ENCODE data around the gene SPATA13. TPM values are rescaled to one million over a fixed set of nuclear protein-coding genes. Genes with fewer than 3 reads are reported as not detected.

The SPATA13 gene
- total and polyA plus RNA-seq, 5 donors from 2014 or later: 80.9 to 115 (median 87.9) TPM

DNA sequence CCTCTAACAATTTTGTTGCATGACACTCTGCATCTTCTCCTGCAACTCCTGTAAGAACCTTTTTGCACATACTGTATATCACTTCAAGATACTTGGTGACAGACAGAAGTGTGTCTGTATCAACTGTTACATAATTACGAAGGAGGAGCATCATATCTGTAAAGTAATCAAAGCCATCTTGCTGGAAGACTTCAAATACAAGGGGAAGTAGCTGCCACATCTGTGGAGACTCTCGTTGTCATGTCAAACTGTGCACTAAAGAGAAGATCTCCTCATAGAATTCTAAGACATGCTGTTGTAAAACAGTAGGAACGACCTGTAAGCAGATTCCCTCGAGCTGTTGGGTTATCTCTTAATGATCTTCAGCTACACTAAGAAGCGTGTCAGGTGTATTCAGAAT is 38.0 kb upstream of the SPATA13 start:
- no peak for ATAC-seq (ENCODE audit: low read depth in 2 of 2)
- H3K36me3 Mint-ChIP-seq: no peaks in the 10 kb centered on the region

DNA sequence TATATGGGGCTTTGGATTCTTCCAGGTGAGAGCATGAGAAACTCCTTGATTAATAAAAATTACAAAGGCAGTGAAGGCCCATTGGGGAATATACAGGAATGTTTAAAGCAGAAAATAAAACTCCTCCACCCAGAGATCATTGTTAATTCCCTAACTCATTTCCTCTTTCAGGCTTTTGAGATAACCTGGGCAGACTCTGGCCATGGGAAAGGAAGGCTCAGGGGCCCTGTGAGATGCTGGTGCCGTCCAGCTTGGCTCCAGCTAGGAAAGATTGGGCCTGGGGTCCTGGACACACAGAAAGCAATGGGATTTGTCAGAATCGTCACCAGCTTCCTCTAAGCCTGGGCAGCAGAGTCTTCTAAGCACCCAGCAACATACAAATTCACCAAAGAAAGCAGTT is 36.8 kb upstream of the SPATA13 start:
- H3K27me3 ChIP-seq (ENCODE audit: control insufficient read depth, insufficient read depth, low read length): no peaks in the 10 kb centered on the region
- H3K4me1 ChIP-seq (ENCODE audit: control insufficient read depth, insufficient read depth, low read length, poor library complexity, severe bottlenecking): peaks cover 51% of the 10 kb centered on the region
- peaks cover 19 to 69% (median 38%) of the 10 kb centered on the region in 4 donors for H3K4me1 Mint-ChIP-seq
- no peak overlapping the region for H3K4me3 ChIP-seq (ENCODE audit: low read depth, low read length)
- no peaks in the 10 kb centered on the region for H3K36me3 Mint-ChIP-seq
- H3K27ac ChIP-seq (ENCODE audit: insufficient read depth, low read length, poor library complexity, severe bottlenecking): no peak overlapping the region
- H3K27ac Mint-ChIP-seq: peak overlapping the region in 1 of 3 donors; percentile 24
- no peaks in the 10 kb centered on the region for H3K36me3 ChIP-seq (ENCODE audit: control insufficient read depth, insufficient read depth, low read length)
- H3K9me3 ChIP-seq (ENCODE audit: control insufficient read depth in 2 of 2, low read length in 2 of 2): no peaks in the 10 kb centered on the region
- DNase-seq (no peak), ATAC-seq (ENCODE audit: low read depth in 2 of 2) (no peak)
- no peaks in the 10 kb centered on the region for H3K9me3 Mint-ChIP-seq
- no peak overlapping the region for H3K4me3 Mint-ChIP-seq
- peaks cover 4% of the 10 kb centered on the region for H3K27me3 Mint-ChIP-seq

More for the DNA sequence above, 38.0 kb upstream of the SPATA13 start:
- no peak overlapping the region for H3K4me3 ChIP-seq (ENCODE audit: low read depth, low read length)
- H3K27ac ChIP-seq (ENCODE audit: insufficient read depth, low read length, poor library complexity, severe bottlenecking): no peak overlapping the region
- peak overlapping the region in 2 of 4 donors; percentile 14 to 53 for H3K4me3 Mint-ChIP-seq
- no peak for DNase-seq
- no peaks in the 10 kb centered on the region for H3K9me3 ChIP-seq (ENCODE audit: control insufficient read depth in 2 of 2, low read length in 2 of 2)
- H3K27me3 ChIP-seq (ENCODE audit: control insufficient read depth, insufficient read depth, low read length): no peaks in the 10 kb centered on the region
- peaks cover 4% of the 10 kb centered on the region for H3K27me3 Mint-ChIP-seq
- no peaks in the 10 kb centered on the region for H3K36me3 ChIP-seq (ENCODE audit: control insufficient read depth, insufficient read depth, low read length)
- peak overlapping the region; percentile 3 to 87 (median 10) for H3K27ac Mint-ChIP-seq
- no peaks in the 10 kb centered on the region for H3K9me3 Mint-ChIP-seq
- H3K4me1 Mint-ChIP-seq: peaks cover 19 to 76% (median 40%) of the 10 kb centered on the region in 4 donors
- H3K4me1 ChIP-seq (ENCODE audit: control insufficient read depth, insufficient read depth, low read length, poor library complexity, severe bottlenecking): peaks cover 56% of the 10 kb centered on the region

DNA sequence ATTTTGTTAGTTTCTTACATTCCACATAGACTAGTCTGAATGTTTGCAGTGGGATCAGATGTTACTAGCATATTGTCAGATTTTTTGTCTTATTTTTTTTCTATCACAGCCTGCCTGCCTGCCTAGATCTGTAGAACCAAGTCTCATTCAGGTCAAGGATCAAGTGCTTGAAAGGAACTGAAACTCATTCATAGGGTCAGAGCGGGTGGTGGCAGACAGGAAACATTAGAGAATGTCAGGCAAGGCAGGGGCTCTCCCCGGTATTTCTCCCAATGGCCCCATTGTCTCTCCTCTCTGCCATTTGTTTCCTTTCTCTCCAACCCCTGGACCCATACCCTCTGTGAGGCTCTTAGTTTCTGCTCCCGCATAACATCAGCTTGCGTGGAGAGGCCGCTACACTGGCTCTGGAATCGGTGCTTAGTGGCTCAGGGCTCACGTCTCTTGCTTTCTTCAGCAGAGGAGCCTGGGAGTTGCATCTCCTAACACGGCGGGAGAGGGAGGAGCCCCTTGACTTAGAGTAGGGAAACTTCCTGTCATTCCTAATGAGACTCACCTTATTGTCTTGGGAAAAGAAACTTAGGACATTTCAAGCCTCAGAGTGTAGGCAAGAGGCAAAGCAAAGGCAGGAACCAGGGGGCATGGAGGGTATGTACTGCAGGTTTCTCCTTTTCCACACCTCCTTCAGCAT is 35.6 kb upstream of the SPATA13 start:
- H3K27ac ChIP-seq (ENCODE audit: insufficient read depth, low read length, poor library complexity, severe bottlenecking): no peak overlapping the region
- Mint-ChIP-seq H3K27me3 (peaks cover 4% of the 10 kb centered on the region), H3K27ac (peak overlapping the region in 2 of 3 donors; percentile 24 to 39), H3K36me3 (no peaks in the 10 kb centered on the region), H3K4me3 (peak overlapping the region in 1 of 4 donors; percentile 29), H3K4me1 (peaks cover 19 to 68% (median 40%) of the 10 kb centered on the region in 4 donors), H3K9me3 (no peaks in the 10 kb centered on the region)
- H3K4me3 ChIP-seq (ENCODE audit: low read depth, low read length): no peak overlapping the region
- peaks cover 47% of the 10 kb centered on the region for H3K4me1 ChIP-seq (ENCODE audit: control insufficient read depth, insufficient read depth, low read length, poor library complexity, severe bottlenecking)
- H3K27me3 ChIP-seq (ENCODE audit: control insufficient read depth, insufficient read depth, low read length): no peaks in the 10 kb centered on the region
- H3K9me3 ChIP-seq (ENCODE audit: control insufficient read depth in 2 of 2, low read length in 2 of 2): no peaks in the 10 kb centered on the region
- ATAC-seq (ENCODE audit: low read depth in 2 of 2): peak; percentile 28 to 35
- no peaks in the 10 kb centered on the region for H3K36me3 ChIP-seq (ENCODE audit: control insufficient read depth, insufficient read depth, low read length)
- DNase-seq: peak in 1 of 3 donors; percentile 32

DNA sequence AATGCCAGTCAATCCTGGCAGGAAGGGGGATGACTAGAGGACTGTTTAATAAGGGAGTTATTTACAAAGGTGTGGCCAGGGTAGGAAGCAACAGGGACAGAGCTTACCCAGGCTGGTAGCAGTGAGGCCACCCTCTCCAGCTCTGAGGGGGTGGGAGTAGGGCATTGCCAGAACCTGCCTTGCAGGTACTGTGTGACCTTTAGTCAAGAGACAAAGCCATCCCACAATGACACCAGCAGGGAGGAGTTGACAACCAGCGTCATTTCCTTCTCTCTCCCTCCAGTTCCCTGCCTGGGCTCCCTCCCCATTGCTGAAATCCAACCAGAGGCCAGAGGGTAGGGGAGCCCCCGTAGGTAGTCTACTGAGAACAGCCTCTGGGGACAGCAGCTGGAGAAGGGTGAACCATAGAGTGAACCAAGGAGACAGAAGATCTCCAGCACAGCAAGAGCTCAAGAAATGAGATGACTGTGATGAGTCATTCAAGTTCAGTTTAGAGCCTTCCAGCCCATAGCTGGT is 33.3 kb upstream of the SPATA13 start:
- DNase-seq (peak in 1 of 3 donors; percentile 34), ATAC-seq (ENCODE audit: low read depth in 2 of 2) (peak; percentile 20 to 29)
- H3K4me1 ChIP-seq (ENCODE audit: control insufficient read depth, insufficient read depth, low read length, poor library complexity, severe bottlenecking): peaks cover 41% of the 10 kb centered on the region
- peaks cover 12 to 57% (median 29%) of the 10 kb centered on the region in 4 donors for H3K4me1 Mint-ChIP-seq
- peaks cover 7 to 11% of the 10 kb centered on the region in 2 experiments for H3K9me3 ChIP-seq (ENCODE audit: control insufficient read depth in 2 of 2, low read length in 2 of 2)
- no peaks in the 10 kb centered on the region for H3K36me3 Mint-ChIP-seq
- H3K36me3 ChIP-seq (ENCODE audit: control insufficient read depth, insufficient read depth, low read length): no peaks in the 10 kb centered on the region
- H3K27me3 Mint-ChIP-seq: peaks cover 4% of the 10 kb centered on the region
- H3K27me3 ChIP-seq (ENCODE audit: control insufficient read depth, insufficient read depth, low read length): no peaks in the 10 kb centered on the region
- peak overlapping the region in 2 of 3 donors; percentile 19 to 49 for H3K27ac Mint-ChIP-seq
- peaks cover 0 to 13% (median 3%) of the 10 kb centered on the region in 7 donors for H3K9me3 Mint-ChIP-seq
- H3K4me3 ChIP-seq (ENCODE audit: low read depth, low read length): no peak overlapping the region
- no peak overlapping the region for H3K27ac ChIP-seq (ENCODE audit: insufficient read depth, low read length, poor library complexity, severe bottlenecking)
- H3K4me3 Mint-ChIP-seq: no peak overlapping the region

- H3K27ac ChIP-seq (ENCODE audit: insufficient read depth, low read length, poor library complexity, severe bottlenecking): no peak overlapping the region
- ATAC-seq (ENCODE audit: low read depth in 2 of 2): no peak
- Mint-ChIP-seq H3K4me1 (peaks cover 4 to 48% (median 20%) of the 10 kb centered on the region in 4 donors), H3K4me3 (no peak overlapping the region), H3K27me3 (peaks cover 4% of the 10 kb centered on the region), H3K27ac (no peak overlapping the region), H3K9me3 (peaks cover 0 to 13% (median 3%) of the 10 kb centered on the region in 7 donors), H3K36me3 (no peaks in the 10 kb centered on the region)
- DNase-seq: no peak
- H3K4me1 ChIP-seq (ENCODE audit: control insufficient read depth, insufficient read depth, low read length, poor library complexity, severe bottlenecking): peaks cover 38% of the 10 kb centered on the region
- peaks cover 7 to 11% of the 10 kb centered on the region in 2 experiments for H3K9me3 ChIP-seq (ENCODE audit: control insufficient read depth in 2 of 2, low read length in 2 of 2)
- no peaks in the 10 kb centered on the region for H3K36me3 ChIP-seq (ENCODE audit: control insufficient read depth, insufficient read depth, low read length)
- no peaks in the 10 kb centered on the region for H3K27me3 ChIP-seq (ENCODE audit: control insufficient read depth, insufficient read depth, low read length)
- H3K4me3 ChIP-seq (ENCODE audit: low read depth, low read length): no peak overlapping the region
Observed at GRCh38 chr13:24128112-24128511, 32.4 kb upstream of the SPATA13 start.

DNA sequence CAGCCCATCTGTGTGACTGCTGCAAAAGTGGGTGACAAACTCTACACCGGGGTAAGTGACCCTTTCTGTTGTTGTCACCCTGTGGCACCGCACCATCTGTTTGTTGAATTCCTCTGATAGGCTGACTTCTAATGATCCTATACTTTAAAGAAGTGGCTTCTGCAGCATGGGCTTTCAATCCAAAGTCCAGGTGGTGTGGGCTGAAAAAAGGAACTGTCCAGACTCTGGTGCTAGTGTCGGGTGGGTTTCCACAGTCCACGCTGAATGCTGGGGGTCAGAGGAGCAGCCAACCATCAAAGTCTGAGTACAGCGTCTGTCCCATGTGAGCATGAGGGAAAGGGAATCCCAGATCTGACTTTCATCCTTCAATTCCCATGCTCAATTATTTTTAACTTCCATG is 31.6 kb upstream of the SPATA13 start:
- no peak overlapping the region for H3K27ac Mint-ChIP-seq
- H3K27me3 Mint-ChIP-seq: peaks cover 4% of the 10 kb centered on the region
- no peak overlapping the region for H3K4me3 Mint-ChIP-seq
- no peaks in the 10 kb centered on the region for H3K36me3 ChIP-seq (ENCODE audit: control insufficient read depth, insufficient read depth, low read length)
- H3K4me1 ChIP-seq (ENCODE audit: control insufficient read depth, insufficient read depth, low read length, poor library complexity, severe bottlenecking): peaks cover 37% of the 10 kb centered on the region
- no peaks in the 10 kb centered on the region for H3K36me3 Mint-ChIP-seq
- no peak overlapping the region for H3K4me3 ChIP-seq (ENCODE audit: low read depth, low read length)
- H3K9me3 Mint-ChIP-seq: peaks cover 0 to 13% (median 3%) of the 10 kb centered on the region in 7 donors
- peaks cover 7 to 11% of the 10 kb centered on the region in 2 experiments for H3K9me3 ChIP-seq (ENCODE audit: control insufficient read depth in 2 of 2, low read length in 2 of 2)
- H3K4me1 Mint-ChIP-seq: peaks cover 4 to 39% (median 18%) of the 10 kb centered on the region in 4 donors
- ATAC-seq (ENCODE audit: low read depth in 2 of 2) (no peak), DNase-seq (no peak)
- no peaks in the 10 kb centered on the region for H3K27me3 ChIP-seq (ENCODE audit: control insufficient read depth, insufficient read depth, low read length)
- H3K27ac ChIP-seq (ENCODE audit: insufficient read depth, low read length, poor library complexity, severe bottlenecking): no peak overlapping the region

DNA sequence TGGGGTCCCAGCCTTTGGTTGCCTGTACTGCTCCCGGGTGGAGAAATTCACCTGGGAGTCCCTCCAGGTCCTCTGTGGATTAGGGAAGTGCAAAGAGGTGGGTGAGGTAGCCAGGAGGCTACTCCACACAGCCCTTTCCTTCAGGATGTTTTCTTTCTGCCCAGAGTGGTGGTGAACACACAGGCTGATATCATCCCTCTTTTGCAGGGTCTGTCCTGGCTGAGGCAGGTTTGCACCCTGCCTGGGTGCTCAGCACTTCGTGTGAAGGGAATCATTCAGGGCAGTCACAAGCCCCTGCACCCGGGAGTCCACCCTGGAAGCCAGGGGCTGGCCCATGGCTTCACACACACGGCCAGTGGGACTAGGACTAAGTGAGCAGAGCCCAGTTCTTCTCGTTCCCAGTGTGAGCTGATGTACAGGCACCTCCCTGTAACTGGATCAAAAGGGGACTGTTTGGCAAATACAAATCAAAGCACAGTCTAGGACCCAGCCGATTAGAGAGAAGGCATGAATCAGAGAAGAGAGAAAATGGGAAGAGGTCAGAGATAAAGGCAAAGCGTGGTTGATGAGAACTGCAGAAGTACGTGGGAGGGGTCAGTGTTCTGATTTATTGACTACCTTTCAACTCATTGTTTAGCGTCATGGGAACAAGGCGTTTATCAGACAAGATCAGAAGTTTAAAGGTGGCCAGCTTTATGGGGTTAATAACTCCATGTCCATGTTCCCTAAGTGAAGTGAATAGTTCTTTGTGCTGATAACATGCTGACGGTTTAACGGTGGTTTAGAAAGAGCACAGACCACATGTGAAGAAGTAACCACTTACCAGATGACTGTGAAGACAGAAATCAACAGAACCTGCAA is 30.4 kb upstream of the SPATA13 start:
- H3K4me1 Mint-ChIP-seq: peaks cover 4 to 29% (median 15%) of the 10 kb centered on the region in 4 donors
- peaks cover 0 to 13% (median 3%) of the 10 kb centered on the region in 7 donors for H3K9me3 Mint-ChIP-seq
- ATAC-seq (ENCODE audit: low read depth in 2 of 2): peak in 1 of 2 donors; percentile 16
- no peaks in the 10 kb centered on the region for H3K36me3 Mint-ChIP-seq
- Histone ChIP-seq H3K4me3 (ENCODE audit: low read depth, low read length) (no peak overlapping the region), H3K4me1 (ENCODE audit: control insufficient read depth, insufficient read depth, low read length, poor library complexity, severe bottlenecking) (peaks cover 27% of the 10 kb centered on the region), H3K9me3 (ENCODE audit: control insufficient read depth in 2 of 2, low read length in 2 of 2) (peaks cover 7 to 11% of the 10 kb centered on the region in 2 experiments), H3K27me3 (ENCODE audit: control insufficient read depth, insufficient read depth, low read length) (no peaks in the 10 kb centered on the region), H3K36me3 (ENCODE audit: control insufficient read depth, insufficient read depth, low read length) (no peaks in the 10 kb centered on the region), H3K27ac (ENCODE audit: insufficient read depth, low read length, poor library complexity, severe bottlenecking) (no peak overlapping the region)
- peaks cover 10% of the 10 kb centered on the region for H3K27me3 Mint-ChIP-seq
- H3K4me3 Mint-ChIP-seq: no peak overlapping the region
- H3K27ac Mint-ChIP-seq: no peak overlapping the region
- peak in 1 of 3 donors; percentile 21 for DNase-seq
